ENCODE measurements around the gene SLC9C2. TPM values are rescaled to one million over a fixed set of nuclear protein-coding genes. Genes with fewer than 3 reads are reported as not detected.

Gene SLC9C2
- total and polyA plus RNA-seq, 2 donors (not counting 1 experiment from before 2014, with no cell fraction given), result not detected

GRCh38 chr1:173482683-173483082 lies 120.2 kb downstream of the SLC9C2 start:
- Histone ChIP-seq H4K20me1 (ENCODE audit: control insufficient read depth, extremely low read depth, insufficient read depth, low read length) (no peaks in the 10 kb centered on the region), H3K27me3 (ENCODE audit: control insufficient read depth, insufficient read depth, low read length) (no peaks in the 10 kb centered on the region), H3K4me1 (ENCODE audit: control insufficient read depth, extremely low read depth, insufficient read depth, low read length) (peaks cover 4% of the 10 kb centered on the region), H3K79me2 (ENCODE audit: control insufficient read depth, insufficient read depth, low read length) (peaks cover 31% of the 10 kb centered on the region), H3K9ac (ENCODE audit: insufficient read depth, low read length) (no peak overlapping the region), H3K36me3 (ENCODE audit: control insufficient read depth, insufficient read depth, low read length) (peaks cover 25% of the 10 kb centered on the region), H3K4me3 (replicated peaks in 1 of 4; ENCODE audit: control extremely low read depth in 1 of 4, insufficient read depth in 1 of 4, low read depth in 3 of 4, low read length in 4 of 4) (no peak overlapping the region), H3K9me3 (ENCODE audit: control insufficient read depth, insufficient read depth, low read depth, low read length) (no peaks in the 10 kb centered on the region), H3K4me2 (ENCODE audit: extremely low read depth, insufficient read depth, low read length) (no peak overlapping the region), H3K27ac (ENCODE audit: insufficient read depth, low read length) (no peak overlapping the region), H2AFZ (ENCODE audit: low read length) (no peak overlapping the region)
- DNase-seq (ENCODE audit: low read depth in 2 of 2), result no peak
- TF ChIP-seq EZH2 (IDR thresholded peaks at IDR 0.05; ENCODE audit: low read length, missing control alignments) (no peak), CTCF (conservative IDR thresholded peaks at IDR 0.05 in 1 of 2, IDR thresholded peaks at IDR 0.05 in 1 of 2; ENCODE audit: low read depth in 1 of 2, low read length in 2 of 2) (no peak)

GRCh38 chr1:173481195-173481772 lies 121.6 kb downstream of the SLC9C2 start:
- Histone ChIP-seq H4K20me1 (ENCODE audit: control insufficient read depth, extremely low read depth, insufficient read depth, low read length) (no peaks in the 10 kb centered on the region), H3K9me3 (ENCODE audit: control insufficient read depth, insufficient read depth, low read depth, low read length) (no peaks in the 10 kb centered on the region), H3K4me2 (ENCODE audit: extremely low read depth, insufficient read depth, low read length) (no peak overlapping the region), H3K4me3 (replicated peaks in 1 of 4; ENCODE audit: control extremely low read depth in 1 of 4, insufficient read depth in 1 of 4, low read depth in 3 of 4, low read length in 4 of 4) (no peak overlapping the region), H3K27ac (ENCODE audit: insufficient read depth, low read length) (no peak overlapping the region), H2AFZ (ENCODE audit: low read length) (no peak overlapping the region), H3K36me3 (ENCODE audit: control insufficient read depth, insufficient read depth, low read length) (peaks cover 21% of the 10 kb centered on the region), H3K9ac (ENCODE audit: insufficient read depth, low read length) (no peak overlapping the region), H3K79me2 (ENCODE audit: control insufficient read depth, insufficient read depth, low read length) (peaks cover 35% of the 10 kb centered on the region), H3K27me3 (ENCODE audit: control insufficient read depth, insufficient read depth, low read length) (no peaks in the 10 kb centered on the region), H3K4me1 (ENCODE audit: control insufficient read depth, extremely low read depth, insufficient read depth, low read length) (peaks cover 4% of the 10 kb centered on the region)
- no peak for DNase-seq (ENCODE audit: low read depth in 2 of 2)
- TF ChIP-seq CTCF (conservative IDR thresholded peaks at IDR 0.05 in 1 of 2, IDR thresholded peaks at IDR 0.05 in 1 of 2; ENCODE audit: low read depth in 1 of 2, low read length in 2 of 2), result no peak

GRCh38 chr1:173479649-173480048 lies 123.2 kb downstream of the SLC9C2 start:
- Histone ChIP-seq H3K27ac (ENCODE audit: insufficient read depth, low read length) (no peak overlapping the region), H3K4me3 (replicated peaks in 1 of 4; ENCODE audit: control extremely low read depth in 1 of 4, insufficient read depth in 1 of 4, low read depth in 3 of 4, low read length in 4 of 4) (peak overlapping the region in 3 of 4 experiments; percentile 70 to 86 (median 79)), H3K9ac (ENCODE audit: insufficient read depth, low read length) (no peak overlapping the region), H3K9me3 (ENCODE audit: control insufficient read depth, insufficient read depth, low read depth, low read length) (no peaks in the 10 kb centered on the region), H3K4me1 (ENCODE audit: control insufficient read depth, extremely low read depth, insufficient read depth, low read length) (peaks cover 4% of the 10 kb centered on the region), H3K36me3 (ENCODE audit: control insufficient read depth, insufficient read depth, low read length) (peaks cover 19% of the 10 kb centered on the region), H3K79me2 (ENCODE audit: control insufficient read depth, insufficient read depth, low read length) (peaks cover 39% of the 10 kb centered on the region), H4K20me1 (ENCODE audit: control insufficient read depth, extremely low read depth, insufficient read depth, low read length) (no peaks in the 10 kb centered on the region), H3K4me2 (ENCODE audit: extremely low read depth, insufficient read depth, low read length) (peak overlapping the region; percentile 95), H2AFZ (ENCODE audit: low read length) (no peak overlapping the region), H3K27me3 (ENCODE audit: control insufficient read depth, insufficient read depth, low read length) (no peaks in the 10 kb centered on the region)
- TF ChIP-seq CTCF (conservative IDR thresholded peaks at IDR 0.05 in 1 of 2, IDR thresholded peaks at IDR 0.05 in 1 of 2; ENCODE audit: low read depth in 1 of 2, low read length in 2 of 2), result no peak
- no peak for TF ChIP-seq EZH2 (IDR thresholded peaks at IDR 0.05; ENCODE audit: low read length, missing control alignments)
- DNase-seq (ENCODE audit: low read depth in 2 of 2), result peak; percentile 42 to 43
